WTC11 (cell line): ENCODE measurements around the gene RDH16.

ENCODE experiments used
- ETV6 ChIP-seq: sonication (generic); formaldehyde crosslinking; IDR thresholded peaks from 2 replicates; pipeline ENCODE4 v1.8.1; 2022; ENCODE audit warnings: mild to moderate bottlenecking, missing genetic modification reagents
- FOXJ3 ChIP-seq: sonication (generic); formaldehyde crosslinking; IDR thresholded peaks from 2 replicates; pipeline ENCODE4 v1.9.0; 2021; ENCODE audit warnings: missing genetic modification reagents, mild to moderate bottlenecking, borderline replicate concordance
- IRF2 ChIP-seq: sonication (generic); formaldehyde crosslinking; IDR thresholded peaks from 2 replicates; pipeline ENCODE4 v1.8.0; 2022; ENCODE audit warnings: low read depth, missing genetic modification reagents, borderline replicate concordance
- JUN ChIP-seq: sonication (generic); formaldehyde crosslinking; IDR thresholded peaks from 2 replicates; pipeline ENCODE4 v1.8.0; 2023; ENCODE audit warnings: mild to moderate bottlenecking, missing genetic modification reagents
- MXD4 ChIP-seq: fragments of 250-450 bp; sonication (Bioruptor Pico); IDR thresholded peaks from 2 replicates; pipeline ENCODE4 v1.8.0; 2021; ENCODE audit warnings: mild to moderate bottlenecking, moderate library complexity, borderline replicate concordance
- SP1 ChIP-seq: sonication (generic); formaldehyde crosslinking; conservative IDR thresholded peaks from 2 replicates; pipeline ENCODE4 v1.8.1; 2022; ENCODE audit warnings: missing genetic modification reagents
- TP53 ChIP-seq: sonication (generic); formaldehyde crosslinking; IDR thresholded peaks from 2 replicates; pipeline ENCODE4 v1.8.1; 2023; ENCODE audit warnings: mild to moderate bottlenecking, missing genetic modification reagents
- TF ChIP-seq, protein P1 (sequence below): fragments of 200-600 bp; IDR thresholded peaks from 2 replicates; pipeline ENCODE4 v1.8.0; 2022; ENCODE audit warnings: antibody characterized with exemption
- TF ChIP-seq, protein P2 (sequence below): sonication (generic); formaldehyde crosslinking; IDR thresholded peaks from 2 replicates; pipeline ENCODE4 v1.8.0; 2022; ENCODE audit warnings: mild to moderate bottlenecking, missing genetic modification reagents
- TF ChIP-seq, protein P3 (sequence below): sonication (generic); formaldehyde crosslinking; IDR thresholded peaks from 2 replicates; pipeline ENCODE4 v1.8.1; 2023; ENCODE audit warnings: mild to moderate bottlenecking, missing genetic modification reagents, moderate library complexity
- TF ChIP-seq, protein P4 (sequence below): sonication (generic); formaldehyde crosslinking; IDR thresholded peaks from 2 replicates; pipeline ENCODE4 v1.8.0; 2022; ENCODE audit warnings: mild to moderate bottlenecking, missing genetic modification reagents
- TF ChIP-seq, protein P5 (sequence below): sonication (generic); formaldehyde crosslinking; conservative IDR thresholded peaks from 2 replicates; pipeline ENCODE4 v1.8.1; 2022; ENCODE audit warnings: mild to moderate bottlenecking, missing genetic modification reagents

DNA sequence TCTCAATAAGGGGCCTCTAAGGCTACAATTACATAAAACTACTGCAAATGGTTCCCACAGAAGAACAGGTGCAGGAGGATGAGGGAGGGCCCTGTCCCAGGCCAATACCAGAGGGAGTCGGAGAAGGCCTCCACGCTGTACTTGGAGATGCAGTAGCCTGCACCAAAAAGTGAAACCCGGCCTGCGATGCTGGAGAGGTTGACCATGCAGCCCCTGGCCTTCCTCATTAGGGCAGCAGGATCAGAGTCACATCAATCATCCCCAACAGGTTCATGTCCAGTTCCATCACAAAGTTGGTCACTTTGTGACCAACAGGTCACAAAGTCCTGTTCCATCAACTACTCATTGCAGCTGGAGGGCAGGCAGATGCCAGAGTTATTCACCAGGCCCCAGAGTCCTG lies 26.0 kb upstream of the RDH16 start:
- TF ChIP-seq FOXJ3 (no peak), MXD4 (CRISPR knock-in tag) (no peak), TP53 (CRISPR knock-in tag) (no peak), JUN (no peak), ETV6 (no peak), IRF2 (no peak), SP1 (CRISPR knock-in tag) (no peak)
- TF ChIP-seq, protein P1, sequence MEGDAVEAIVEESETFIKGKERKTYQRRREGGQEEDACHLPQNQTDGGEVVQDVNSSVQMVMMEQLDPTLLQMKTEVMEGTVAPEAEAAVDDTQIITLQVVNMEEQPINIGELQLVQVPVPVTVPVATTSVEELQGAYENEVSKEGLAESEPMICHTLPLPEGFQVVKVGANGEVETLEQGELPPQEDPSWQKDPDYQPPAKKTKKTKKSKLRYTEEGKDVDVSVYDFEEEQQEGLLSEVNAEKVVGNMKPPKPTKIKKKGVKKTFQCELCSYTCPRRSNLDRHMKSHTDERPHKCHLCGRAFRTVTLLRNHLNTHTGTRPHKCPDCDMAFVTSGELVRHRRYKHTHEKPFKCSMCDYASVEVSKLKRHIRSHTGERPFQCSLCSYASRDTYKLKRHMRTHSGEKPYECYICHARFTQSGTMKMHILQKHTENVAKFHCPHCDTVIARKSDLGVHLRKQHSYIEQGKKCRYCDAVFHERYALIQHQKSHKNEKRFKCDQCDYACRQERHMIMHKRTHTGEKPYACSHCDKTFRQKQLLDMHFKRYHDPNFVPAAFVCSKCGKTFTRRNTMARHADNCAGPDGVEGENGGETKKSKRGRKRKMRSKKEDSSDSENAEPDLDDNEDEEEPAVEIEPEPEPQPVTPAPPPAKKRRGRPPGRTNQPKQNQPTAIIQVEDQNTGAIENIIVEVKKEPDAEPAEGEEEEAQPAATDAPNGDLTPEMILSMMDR: no peak
- TF ChIP-seq, protein P2, sequence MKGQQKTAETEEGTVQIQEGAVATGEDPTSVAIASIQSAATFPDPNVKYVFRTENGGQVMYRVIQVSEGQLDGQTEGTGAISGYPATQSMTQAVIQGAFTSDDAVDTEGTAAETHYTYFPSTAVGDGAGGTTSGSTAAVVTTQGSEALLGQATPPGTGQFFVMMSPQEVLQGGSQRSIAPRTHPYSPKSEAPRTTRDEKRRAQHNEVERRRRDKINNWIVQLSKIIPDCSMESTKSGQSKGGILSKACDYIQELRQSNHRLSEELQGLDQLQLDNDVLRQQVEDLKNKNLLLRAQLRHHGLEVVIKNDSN: no peak
- TF ChIP-seq, protein P3, sequence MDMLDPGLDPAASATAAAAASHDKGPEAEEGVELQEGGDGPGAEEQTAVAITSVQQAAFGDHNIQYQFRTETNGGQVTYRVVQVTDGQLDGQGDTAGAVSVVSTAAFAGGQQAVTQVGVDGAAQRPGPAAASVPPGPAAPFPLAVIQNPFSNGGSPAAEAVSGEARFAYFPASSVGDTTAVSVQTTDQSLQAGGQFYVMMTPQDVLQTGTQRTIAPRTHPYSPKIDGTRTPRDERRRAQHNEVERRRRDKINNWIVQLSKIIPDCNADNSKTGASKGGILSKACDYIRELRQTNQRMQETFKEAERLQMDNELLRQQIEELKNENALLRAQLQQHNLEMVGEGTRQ (CRISPR knock-in tag): no peak
- TF ChIP-seq, protein P4, sequence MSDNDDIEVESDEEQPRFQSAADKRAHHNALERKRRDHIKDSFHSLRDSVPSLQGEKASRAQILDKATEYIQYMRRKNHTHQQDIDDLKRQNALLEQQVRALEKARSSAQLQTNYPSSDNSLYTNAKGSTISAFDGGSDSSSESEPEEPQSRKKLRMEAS (CRISPR knock-in tag): no peak
- TF ChIP-seq, protein P5, sequence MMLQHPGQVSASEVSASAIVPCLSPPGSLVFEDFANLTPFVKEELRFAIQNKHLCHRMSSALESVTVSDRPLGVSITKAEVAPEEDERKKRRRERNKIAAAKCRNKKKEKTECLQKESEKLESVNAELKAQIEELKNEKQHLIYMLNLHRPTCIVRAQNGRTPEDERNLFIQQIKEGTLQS (CRISPR knock-in tag): no peak
